Heart left ventricle (tissue), 16 donors: ENCODE data around the gene IER5. TPM values are rescaled to one million over a fixed set of nuclear protein-coding genes. Genes with fewer than 3 reads are reported as not detected.
A peak's percentile ranks its signal among the peaks of the same experiment; 100 is the strongest.

ENCODE experiments used
- ATAC-seq, 4 donors: fragments of 200-7000 bp; cut with Tn5 transposase; one replicate each; pipeline ENCODE4 v1.9.1; 2020 to 2022; ENCODE audit warnings: moderate library complexity in 4 of 4, mild to moderate bottlenecking in 3 of 4, moderate number of reproducible peaks in 1 of 4
- DNase-seq, 5 donors: peaks; one replicate each; pipeline ENCODE4 v3.0.0-alpha.2; 2020
- H3K27ac ChIP-seq, 12 donors: fragments of 200-600 bp; sonication (generic) in 4 of 12; one replicate each; pipeline versions ENCODE4 v1.5.0 to v1.8.0; 2016 to 2022; ENCODE audit warnings: mild to moderate bottlenecking in 2 of 12
- H3K27me3 ChIP-seq, 9 donors: fragments of 200-600 bp; sonication (generic) in 2 of 9; one replicate each; pipeline versions ENCODE4 v1.5.1 to v1.8.0; 2016 to 2022; ENCODE audit warnings: mild to moderate bottlenecking in 3 of 9
- H3K36me3 ChIP-seq, 9 donors: fragments of 200-600 bp; sonication (generic) in 2 of 9; one replicate each; pipeline versions ENCODE4 v1.5.0 to v1.8.0; 2018 to 2022; ENCODE audit warnings: mild to moderate bottlenecking in 2 of 9
- H3K4me1 ChIP-seq, 12 donors: fragments of 200-600 bp; sonication (generic) in 4 of 12; one replicate each; pipeline versions ENCODE4 v1.5.0 to v1.8.0; 2016 to 2022; ENCODE audit warnings: mild to moderate bottlenecking in 3 of 12
- H3K4me3 ChIP-seq, 12 donors: fragments of 200-600 bp; sonication (generic) in 4 of 12; one replicate each; pipeline versions ENCODE4 v1.5.0 to v1.8.0; 2017 to 2022; ENCODE audit warnings: mild to moderate bottlenecking in 9 of 12, moderate library complexity in 4 of 12
- H3K9me3 ChIP-seq, 12 donors: fragments of 200-600 bp; sonication (generic) in 4 of 12; one replicate each; pipeline versions ENCODE4 v1.5.0 to v1.8.0; 2016 to 2022; ENCODE audit warnings: mild to moderate bottlenecking in 1 of 12
- CTCF ChIP-seq, 12 donors: fragments of 200-600 bp; sonication (generic) in 4 of 12; IDR thresholded peaks; one replicate each; pipeline versions ENCODE4 v1.5.0 to v1.8.0; 2018 to 2022; ENCODE audit warnings: antibody characterized with exemption in 12 of 12, mild to moderate bottlenecking in 5 of 12
- POLR2A ChIP-seq, 2 donors: fragments of 450-650 bp; IDR thresholded peaks; one replicate each; pipeline ENCODE4 v1.6.1; 2017; ENCODE audit warnings: antibody characterized with exemption in 2 of 2, mild to moderate bottlenecking in 2 of 2, moderate library complexity in 2 of 2
- WGBS, 4 donors: extraction: QIAGEN DNeasy Blood & Tissue Kit in 2 of 4; methylation state at CpG; one replicate each; pipeline versions ENCODE4 v1.1.5 to v1.1.7; 2013 to 2018; 5-methylcytosine and 5-hydroxymethylcytosine counted together
- intact Hi-C, 10 donors: fragments of 100-400 bp; cut with DNase I; formaldehyde crosslinking; loops; one replicate each; pipeline versions ENCODE4 v1.11.1 to v1.14.2; 2022
- polyA plus RNA-seq, 2 donors: library from polyadenylated mRNA; stranded (reverse); fragments of 200-250 nt; gene quantifications; one replicate each; pipeline ENCODE4 v1.2.3, GENCODE V29; 2013
- total RNA-seq, 9 donors: library from RNA; depleted of rRNA in 2 of 9; stranded (reverse); fragments of >200 nt in 2 of 9; fragmentation: NEBNext Ultra II Directional in 3 of 9; extraction: Animal tissue kit (Norgen Biotek cat#: 25700) in 3 of 9; gene quantifications; one replicate each; pipeline versions ENCODE4 v1.1.0 to v1.2.4, GENCODE V29; 2016 to 2023
- donor health status: ischemic (EF 13 %, LVEDD 7.1; RV severe dilation, severe dysfunction).
- donor health status: healthy with polysubstance abuse.
- donor health status: DM: no; HTN: yes; CAD: no.
- donor health status: DM: no; HTN: no; CAD: no.
- donor health status: ischemic (EF 25% LVEDD 6.9; RV normal size, moderate dysfunction).
- donor health status: ischemic (EF 25% LVEDD 5.7; RV mildly dilated, moderate dysfunction).
- donor health status: healthy.
- donor health status: DM: yes; HTN: yes; CAD: no.
- donor health status: ischemic (EF 35%, LVEDD 5.7; RV mildly dilated, moderate dysfunction).
- donor health status: nonischemic (EF 11% LVEDD 7.7; RV severe dilation, severe dysfunction).
- donor health status: DM: yes; HTN: yes; CAD: no.
- donor health status: PGD.
- donor health status: ischemic (EF 29% LVEDD 5.4; RV normal size, mild dysfunction).
- donor health status: nonischemic (EF 23%, LVEDD 6.1; RV moderate dilation, normal function).

Gene IER5
- total and polyA plus RNA-seq, 11 donors, result 12.8 to 23.4 (median 18.5) TPM

- intact Hi-C loops, result loop anchor here in 3 of 10 donors (10.0 kb wide), 3 partner anchors 46 to 196 kb away; partner anchors contain the start of gene MR1 (in 1 of the 3)
These were observed 7.9 kb upstream of the IER5 start for GRCh38 chr1:181080556-181080955.

GRCh38 chr1:181081395-181081794 is 7.1 kb upstream of the IER5 start:
- 53 to 69% (median 66%) methylated on average over 3 of the region's 3 CpGs for WGBS, 4 donors
- no peak overlapping the region for H3K27ac ChIP-seq
- no peaks in the 10 kb centered on the region for H3K36me3 ChIP-seq
- no peak for DNase-seq
- peaks cover 0 to 17% (median 6%) of the 10 kb centered on the region in 12 donors for H3K4me1 ChIP-seq
- no peak overlapping the region for H3K4me3 ChIP-seq
- peaks cover 0 to 5% (median 0%) of the 10 kb centered on the region in 9 donors for H3K27me3 ChIP-seq
- TF ChIP-seq CTCF (IDR thresholded peaks at IDR 0.05) (no peak), POLR2A (IDR thresholded peaks at IDR 0.05) (no peak)
- intact Hi-C loops, result loop anchor here in 3 of 10 donors (10.0 kb wide), 3 partner anchors 47 to 197 kb away; partner anchors contain the start of gene MR1 (in 1 of the 3)
- no peaks in the 10 kb centered on the region for H3K9me3 ChIP-seq
- ATAC-seq, result no peak

More at GRCh38 chr1:181080556-181080955, 7.9 kb upstream of the IER5 start:
- TF ChIP-seq POLR2A (IDR thresholded peaks at IDR 0.05) (no peak), CTCF (IDR thresholded peaks at IDR 0.05) (no peak)
- peaks cover 0 to 5% (median 0%) of the 10 kb centered on the region in 9 donors for H3K27me3 ChIP-seq
- DNase-seq (no peak), ATAC-seq (no peak)
- H3K27ac ChIP-seq, result no peak overlapping the region
- no peaks in the 10 kb centered on the region for H3K36me3 ChIP-seq
- no peaks in the 10 kb centered on the region for H3K9me3 ChIP-seq
- H3K4me3 ChIP-seq, result no peak overlapping the region
- 90 to 93% (median 92%) methylated on average over 4 of the region's 4 CpGs for WGBS, 4 donors
- peaks cover 0 to 17% (median 6%) of the 10 kb centered on the region in 12 donors for H3K4me1 ChIP-seq

- ATAC-seq, result peak; percentile 40 to 61 (median 56)
- WGBS, 4 donors, result 30 to 44% (median 35%) methylated on average over 6 of the region's 6 CpGs
- peaks cover 0 to 25% (median 5%) of the 10 kb centered on the region in 12 donors for H3K4me1 ChIP-seq
- H3K4me3 ChIP-seq, result no peak overlapping the region
- intact Hi-C loops, result loop anchor here in 8 of 10 donors (1.0 to 10.0 kb wide), 7 partner anchors 49 to 199 kb away; partner anchors contain the start of gene MR1 (in 1 of the 8)
- peak in 4 of 5 donors; percentile 53 to 60 (median 56) for DNase-seq
- no peaks in the 10 kb centered on the region for H3K36me3 ChIP-seq
- no peak overlapping the region for H3K27ac ChIP-seq
- H3K27me3 ChIP-seq, result no peaks in the 10 kb centered on the region
- H3K9me3 ChIP-seq, result no peaks in the 10 kb centered on the region
- TF ChIP-seq POLR2A (IDR thresholded peaks at IDR 0.05) (no peak), CTCF (IDR thresholded peaks at IDR 0.05) (peak; percentile 25 to 72 (median 56))
These were observed 4.5 kb upstream of the IER5 start for GRCh38 chr1:181083842-181084605.

GRCh38 chr1:181084606-181084969 is 3.9 kb upstream of the IER5 start:
- Histone ChIP-seq H3K36me3 (no peaks in the 10 kb centered on the region), H3K27me3 (no peaks in the 10 kb centered on the region), H3K9me3 (no peaks in the 10 kb centered on the region), H3K27ac (no peak overlapping the region), H3K4me3 (no peak overlapping the region), H3K4me1 (peaks cover 0 to 25% (median 5%) of the 10 kb centered on the region in 12 donors)
- ATAC-seq (no peak), DNase-seq (no peak)
- TF ChIP-seq POLR2A (IDR thresholded peaks at IDR 0.05), result no peak
- no peak for TF ChIP-seq CTCF (IDR thresholded peaks at IDR 0.05)
- intact Hi-C loops, result loop anchor here in 8 of 10 donors (1.0 to 10.0 kb wide), 6 partner anchors 50 to 200 kb away; partner anchors contain the start of gene MR1 (in 1 of the 8)
- WGBS, 4 donors, result 47 to 65% (median 58%) methylated on average over 4 of the region's 4 CpGs
